H1 (cell line): ENCODE results near the gene NT5C1A.

ENCODE experiments used
- CBX5 ChIP-seq: fragments of 300-800, 300-1000 bp; sonication (generic); IDR thresholded peaks from 2 replicates; pipeline ENCODE4 v1.7.1; 2016; ENCODE audit warnings: antibody characterized with exemption, low read length, low read depth
- CEBPB ChIP-seq: IDR thresholded peaks from 2 replicates; pipeline ENCODE4 v1.6.1; 2012; ENCODE audit warnings: low read depth, low read length
- CHD2 ChIP-seq: IDR thresholded peaks from 2 replicates; pipeline ENCODE4 v1.6.1; 2012; ENCODE audit warnings: low read length, improper control_type of control experiment
- EP300 ChIP-seq, 2 experiments: IDR thresholded peaks; 1 replicate in 1 of 2; 2 replicates in 1 of 2; pipeline ENCODE4 v1.6.1; 2011 to 2012; ENCODE audit warnings: low read depth in 2 of 2, low read length in 2 of 2, mild to moderate bottlenecking in 2 of 2, borderline replicate concordance in 1 of 2, inconsistent platforms in 1 of 2, moderate library complexity in 1 of 2
- HDAC2 ChIP-seq, 2 experiments: fragments of 300-600 bp in 1 of 2; sonication (generic) in 1 of 2; IDR thresholded peaks; 2 replicates each; pipeline ENCODE4 v1.6.1; 2011 to 2012; ENCODE audit warnings: low read depth in 2 of 2, low read length in 2 of 2, mild to moderate bottlenecking in 2 of 2, moderate library complexity in 2 of 2, borderline replicate concordance in 1 of 2, inconsistent platforms in 1 of 2
- HDAC6 ChIP-seq: IDR thresholded peaks from one replicate; pipeline ENCODE4 v1.7.1; 2012; ENCODE audit warnings: low read depth, mild to moderate bottlenecking, inconsistent platforms, low read length, moderate library complexity
- MAFK ChIP-seq: IDR thresholded peaks from 2 replicates; pipeline ENCODE4 v1.6.1; 2012; ENCODE audit warnings: low read depth, mild to moderate bottlenecking, improper control_type of control experiment, low read length
- NANOG ChIP-seq: IDR thresholded peaks from 2 replicates; pipeline ENCODE4 v1.6.1; 2011; ENCODE audit warnings: low read length, low read depth, mild to moderate bottlenecking, inconsistent platforms; ENCODE audit not compliant: insufficient read depth, poor library complexity, severe bottlenecking
- PHF8 ChIP-seq: fragments of 200-600 bp; sonication (generic); conservative IDR thresholded peaks from 2 replicates; pipeline ENCODE4 v1.7.1; 2012; ENCODE audit warnings: low read depth, mild to moderate bottlenecking, inconsistent platforms, low read length, moderate library complexity
- POLR2A ChIP-seq, 2 experiments: IDR thresholded peaks; 1 replicate in 1 of 2; 2 replicates in 1 of 2; pipeline ENCODE4 v1.6.1; 2011; ENCODE audit warnings: low read depth in 2 of 2, low read length in 2 of 2, mild to moderate bottlenecking in 2 of 2; ENCODE audit errors: control extremely low read depth in 1 of 2
- TEAD4 ChIP-seq: IDR thresholded peaks from 2 replicates; pipeline ENCODE4 v1.6.1; 2012; ENCODE audit warnings: low read depth, low read length, inconsistent platforms, mixed read lengths
- TF ChIP-seq, protein P1 (sequence below), 3 experiments: IDR thresholded peaks; 1 replicate in 2 of 3; 2 replicates in 1 of 3; pipeline versions ENCODE4 v1.5.1 to v1.6.1; 2011; ENCODE audit warnings: low read length in 3 of 3, mild to moderate bottlenecking in 3 of 3, inconsistent platforms in 2 of 3, low read depth in 1 of 3, moderate library complexity in 1 of 3; ENCODE audit not compliant: insufficient read depth in 1 of 3; ENCODE audit errors: control extremely low read depth in 1 of 3

DNA sequence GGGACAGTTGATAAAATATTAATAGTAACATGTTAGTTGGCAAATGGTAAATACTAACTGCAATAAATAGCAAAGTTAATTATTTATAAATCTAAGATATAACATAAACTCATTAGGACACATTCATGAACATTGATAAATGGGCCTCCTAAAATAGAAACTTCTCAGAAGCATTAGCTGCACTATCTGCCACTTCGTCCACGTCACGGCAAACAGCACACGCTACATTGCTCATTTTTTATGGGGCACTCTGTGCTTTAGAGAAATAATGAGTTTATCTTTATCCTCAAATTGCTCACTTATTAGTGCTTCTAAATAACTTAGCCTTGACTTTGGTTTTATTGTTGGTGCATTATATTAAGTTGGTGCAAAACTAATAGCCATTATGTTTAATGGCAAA, 35.6 kb upstream of the NT5C1A start:
- TF ChIP-seq PHF8 (no peak), MAFK (no peak), EP300 (IDR thresholded peaks at IDR 0.05; ENCODE audit: borderline replicate concordance in 1 of 2, low read depth in 2 of 2, low read length in 2 of 2) (no peak), NANOG (no peak), CEBPB (no peak), POLR2A (IDR thresholded peaks at IDR 0.05; ENCODE audit: control extremely low read depth in 1 of 2, low read depth in 2 of 2, low read length in 2 of 2) (no peak), HDAC2 (IDR thresholded peaks at IDR 0.05; ENCODE audit: borderline replicate concordance in 1 of 2, low read depth in 2 of 2, low read length in 2 of 2) (no peak), CBX5 (no peak), HDAC6 (no peak), CHD2 (no peak), TEAD4 (no peak)
- TF ChIP-seq, protein P1, sequence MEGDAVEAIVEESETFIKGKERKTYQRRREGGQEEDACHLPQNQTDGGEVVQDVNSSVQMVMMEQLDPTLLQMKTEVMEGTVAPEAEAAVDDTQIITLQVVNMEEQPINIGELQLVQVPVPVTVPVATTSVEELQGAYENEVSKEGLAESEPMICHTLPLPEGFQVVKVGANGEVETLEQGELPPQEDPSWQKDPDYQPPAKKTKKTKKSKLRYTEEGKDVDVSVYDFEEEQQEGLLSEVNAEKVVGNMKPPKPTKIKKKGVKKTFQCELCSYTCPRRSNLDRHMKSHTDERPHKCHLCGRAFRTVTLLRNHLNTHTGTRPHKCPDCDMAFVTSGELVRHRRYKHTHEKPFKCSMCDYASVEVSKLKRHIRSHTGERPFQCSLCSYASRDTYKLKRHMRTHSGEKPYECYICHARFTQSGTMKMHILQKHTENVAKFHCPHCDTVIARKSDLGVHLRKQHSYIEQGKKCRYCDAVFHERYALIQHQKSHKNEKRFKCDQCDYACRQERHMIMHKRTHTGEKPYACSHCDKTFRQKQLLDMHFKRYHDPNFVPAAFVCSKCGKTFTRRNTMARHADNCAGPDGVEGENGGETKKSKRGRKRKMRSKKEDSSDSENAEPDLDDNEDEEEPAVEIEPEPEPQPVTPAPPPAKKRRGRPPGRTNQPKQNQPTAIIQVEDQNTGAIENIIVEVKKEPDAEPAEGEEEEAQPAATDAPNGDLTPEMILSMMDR (IDR thresholded peaks at IDR 0.05; ENCODE audit: control extremely low read depth in 1 of 3, insufficient read depth in 1 of 3, low read depth in 1 of 3, low read length in 3 of 3), result no peak
